ENCODE measurements around the gene SEPSECS. TPM values are rescaled to one million over a fixed set of nuclear protein-coding genes. Genes with fewer than 3 reads are reported as not detected.

The SEPSECS gene
- total RNA-seq, 1 donor, result 22.2 TPM

DNA sequence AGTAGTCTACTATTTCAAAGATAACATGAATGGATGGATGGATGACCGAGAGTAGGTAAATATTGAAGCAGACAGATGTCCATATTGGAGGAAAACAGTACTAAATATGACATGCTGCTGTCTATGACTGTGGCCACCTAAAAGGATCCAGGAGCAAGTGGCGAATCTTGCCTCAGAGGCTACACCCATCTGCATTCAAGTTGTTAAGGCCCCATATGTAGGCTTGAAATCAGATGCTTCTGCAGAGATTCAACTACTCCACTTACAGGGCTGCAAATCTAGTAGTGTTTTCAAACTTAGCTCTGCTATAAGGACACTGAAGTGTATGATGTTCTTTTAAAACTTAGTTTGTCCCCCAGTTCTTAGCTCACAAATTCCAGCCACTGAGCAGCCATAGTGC, 28.9 kb downstream of the SEPSECS start:
- H3K4me3 ChIP-seq (ENCODE audit: low read length), result no peak overlapping the region
- no peaks in the 10 kb centered on the region for H3K4me1 ChIP-seq (ENCODE audit: insufficient read depth, low read length)
- no peaks in the 10 kb centered on the region for H3K27me3 ChIP-seq (ENCODE audit: insufficient read depth, low read length)
- no peaks in the 10 kb centered on the region for H3K9me3 ChIP-seq (ENCODE audit: low read depth, low read length)

DNA sequence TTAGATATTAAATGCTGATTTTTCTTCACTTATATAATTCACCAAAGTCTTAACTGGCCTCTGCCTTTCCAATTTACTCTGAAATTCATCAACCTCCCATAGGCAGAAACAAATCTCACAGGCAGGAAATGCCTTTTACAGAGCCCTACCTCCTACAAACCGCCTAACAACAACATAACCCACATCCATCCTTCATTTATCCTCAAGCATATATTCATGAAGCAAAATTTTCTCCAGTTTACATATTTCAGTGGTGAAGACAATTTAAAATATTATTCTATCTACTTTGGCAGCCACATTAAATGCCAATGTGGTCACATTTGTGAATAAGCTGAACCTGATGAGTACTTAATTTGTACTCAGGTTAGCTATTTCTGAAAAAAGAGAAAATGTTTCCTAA, 30.3 kb downstream of the SEPSECS start:
- Histone ChIP-seq H3K27me3 (ENCODE audit: insufficient read depth, low read length) (no peaks in the 10 kb centered on the region), H3K4me3 (ENCODE audit: low read length) (no peak overlapping the region), H3K9me3 (ENCODE audit: low read depth, low read length) (no peaks in the 10 kb centered on the region), H3K4me1 (ENCODE audit: insufficient read depth, low read length) (no peaks in the 10 kb centered on the region)

DNA sequence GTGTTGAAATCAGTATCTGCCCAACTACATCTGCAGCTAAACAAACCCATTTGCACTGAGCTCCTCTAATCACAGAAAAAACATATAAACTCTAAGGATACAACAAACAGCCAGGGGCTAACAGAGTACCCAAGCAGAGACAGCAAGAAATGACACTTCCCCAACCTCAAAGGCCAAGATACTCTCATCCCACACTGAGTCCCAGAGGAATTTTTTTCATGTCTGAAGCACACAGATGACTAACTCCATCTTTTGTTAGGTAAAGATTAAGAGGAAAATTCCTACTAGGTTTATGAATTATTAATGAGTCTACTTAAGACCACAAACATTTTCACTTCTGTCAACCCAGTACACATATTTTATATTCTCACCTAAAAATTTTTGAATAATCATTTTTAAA, 31.6 kb downstream of the SEPSECS start:
- Histone ChIP-seq H3K4me1 (ENCODE audit: insufficient read depth, low read length) (no peaks in the 10 kb centered on the region), H3K27me3 (ENCODE audit: insufficient read depth, low read length) (no peaks in the 10 kb centered on the region), H3K4me3 (ENCODE audit: low read length) (no peak overlapping the region), H3K9me3 (ENCODE audit: low read depth, low read length) (no peaks in the 10 kb centered on the region)

DNA sequence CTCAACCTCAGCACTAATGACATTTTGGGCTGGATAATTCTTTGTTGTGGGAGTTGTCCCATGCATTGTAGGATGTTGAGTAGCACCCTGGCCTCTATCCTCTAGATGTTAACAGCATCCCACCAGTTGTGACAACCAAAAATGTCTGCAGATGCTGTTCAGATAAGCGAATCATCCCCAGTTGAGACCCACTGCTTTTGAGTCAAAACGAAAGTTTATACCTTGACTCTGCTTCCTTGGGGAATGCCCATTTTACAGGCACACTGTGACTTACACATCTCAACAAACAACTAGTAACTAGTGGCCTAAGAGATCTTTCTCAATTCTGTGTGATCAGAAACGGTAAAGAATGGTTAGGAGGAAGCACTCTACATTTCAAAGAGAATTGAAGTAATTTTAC, 37.0 kb downstream of the SEPSECS start:
- Histone ChIP-seq H3K27me3 (ENCODE audit: insufficient read depth, low read length) (no peaks in the 10 kb centered on the region), H3K4me3 (ENCODE audit: low read length) (no peak overlapping the region), H3K4me1 (ENCODE audit: insufficient read depth, low read length) (no peaks in the 10 kb centered on the region), H3K9me3 (ENCODE audit: low read depth, low read length) (no peaks in the 10 kb centered on the region)

- no peaks in the 10 kb centered on the region for H3K27me3 ChIP-seq (ENCODE audit: insufficient read depth, low read length)
- no peaks in the 10 kb centered on the region for H3K9me3 ChIP-seq (ENCODE audit: low read depth, low read length)
- no peak overlapping the region for H3K4me3 ChIP-seq (ENCODE audit: low read length)
- H3K4me1 ChIP-seq (ENCODE audit: insufficient read depth, low read length), result no peaks in the 10 kb centered on the region
Measured at GRCh38 chr4:25120146-25120940, 39.9 kb downstream of the SEPSECS start.

DNA sequence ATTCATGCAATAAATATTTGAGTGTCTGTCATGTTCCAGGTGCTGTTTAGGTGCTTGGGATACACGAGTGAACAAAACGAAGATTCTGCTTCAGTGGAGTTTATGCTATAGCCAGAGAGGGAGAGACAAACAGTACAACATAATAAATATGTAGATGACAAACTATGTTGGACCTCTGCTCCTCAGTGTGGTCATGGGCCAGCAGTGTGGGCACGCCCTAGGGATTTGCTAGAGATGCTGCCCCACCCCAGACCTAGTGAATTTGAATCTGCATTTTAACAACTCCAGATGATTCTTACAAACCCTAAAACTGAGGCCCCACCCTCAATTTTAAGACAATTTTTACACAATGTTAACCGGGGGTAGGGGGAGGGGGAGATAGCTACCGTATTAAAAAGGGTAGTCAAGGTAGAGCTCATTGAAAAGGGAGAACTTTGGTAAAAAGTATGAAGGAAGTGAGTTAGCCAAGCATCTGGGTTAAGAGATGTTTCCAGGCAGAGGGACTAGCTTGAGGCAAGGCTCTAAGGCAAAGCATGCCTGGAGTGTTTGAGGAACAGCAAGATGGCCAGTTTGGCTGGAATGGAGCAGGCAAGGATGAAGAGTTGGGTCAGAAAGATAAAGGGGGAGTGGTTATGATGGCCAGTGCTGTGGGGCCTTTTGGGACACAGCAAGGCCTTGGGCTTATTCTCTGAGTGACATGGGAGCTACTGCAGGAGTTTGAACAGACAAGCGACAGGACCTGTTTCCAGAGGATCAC, 42.4 kb downstream of the SEPSECS start:
- Histone ChIP-seq H3K9me3 (ENCODE audit: low read depth, low read length) (no peaks in the 10 kb centered on the region), H3K4me3 (ENCODE audit: low read length) (no peak overlapping the region), H3K27me3 (ENCODE audit: insufficient read depth, low read length) (no peaks in the 10 kb centered on the region), H3K4me1 (ENCODE audit: insufficient read depth, low read length) (no peaks in the 10 kb centered on the region)

DNA sequence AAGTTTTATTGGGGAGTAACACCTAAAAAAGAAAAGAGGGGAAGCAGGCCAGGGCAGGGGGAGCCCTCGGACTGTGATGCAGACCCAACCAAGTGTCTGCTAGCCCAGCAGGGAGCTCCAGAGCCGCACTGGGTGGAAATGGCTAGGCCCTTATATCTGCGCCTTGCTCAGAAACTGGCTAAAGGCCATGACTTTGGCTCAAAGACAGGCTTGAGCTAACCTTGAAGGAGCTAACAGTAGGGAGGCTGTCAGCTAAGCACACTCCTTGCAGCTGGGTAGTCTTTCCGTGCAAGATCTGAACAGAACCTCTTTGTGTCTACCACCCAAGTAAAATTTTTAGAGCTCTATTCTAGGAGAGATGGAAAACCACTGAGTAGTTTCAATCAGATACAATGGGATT, 43.0 kb downstream of the SEPSECS start:
- no peaks in the 10 kb centered on the region for H3K4me1 ChIP-seq (ENCODE audit: insufficient read depth, low read length)
- H3K27me3 ChIP-seq (ENCODE audit: insufficient read depth, low read length), result no peaks in the 10 kb centered on the region
- no peaks in the 10 kb centered on the region for H3K9me3 ChIP-seq (ENCODE audit: low read depth, low read length)
- no peak overlapping the region for H3K4me3 ChIP-seq (ENCODE audit: low read length)

- Histone ChIP-seq H3K9me3 (ENCODE audit: low read depth, low read length) (no peaks in the 10 kb centered on the region), H3K4me3 (ENCODE audit: low read length) (no peak overlapping the region), H3K4me1 (ENCODE audit: insufficient read depth, low read length) (no peaks in the 10 kb centered on the region), H3K27me3 (ENCODE audit: insufficient read depth, low read length) (no peaks in the 10 kb centered on the region)
Measured at GRCh38 chr4:25113915-25114904, 46.0 kb downstream of the SEPSECS start.

DNA sequence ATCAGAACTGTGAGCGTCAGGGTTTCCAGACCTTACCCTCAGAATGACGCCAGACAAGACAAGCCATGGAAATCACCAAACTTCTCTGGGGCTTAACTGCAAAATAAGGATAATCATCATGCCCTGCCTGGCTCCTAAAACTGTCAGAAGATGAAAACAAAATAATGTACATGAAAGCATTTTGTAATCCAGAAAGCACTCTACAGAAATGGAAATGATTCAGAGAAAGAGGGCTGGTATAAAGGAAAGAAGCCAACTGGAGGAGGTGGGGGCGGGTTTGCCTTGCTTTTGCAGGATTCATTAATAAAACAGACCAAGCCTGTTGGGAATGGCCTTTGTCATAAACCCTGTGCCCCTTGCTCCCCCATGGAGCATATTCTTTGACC, 47.3 kb downstream of the SEPSECS start:
- Histone ChIP-seq H3K4me1 (ENCODE audit: insufficient read depth, low read length) (no peaks in the 10 kb centered on the region), H3K27me3 (ENCODE audit: insufficient read depth, low read length) (no peaks in the 10 kb centered on the region), H3K9me3 (ENCODE audit: low read depth, low read length) (no peaks in the 10 kb centered on the region), H3K4me3 (ENCODE audit: low read length) (no peak overlapping the region)

DNA sequence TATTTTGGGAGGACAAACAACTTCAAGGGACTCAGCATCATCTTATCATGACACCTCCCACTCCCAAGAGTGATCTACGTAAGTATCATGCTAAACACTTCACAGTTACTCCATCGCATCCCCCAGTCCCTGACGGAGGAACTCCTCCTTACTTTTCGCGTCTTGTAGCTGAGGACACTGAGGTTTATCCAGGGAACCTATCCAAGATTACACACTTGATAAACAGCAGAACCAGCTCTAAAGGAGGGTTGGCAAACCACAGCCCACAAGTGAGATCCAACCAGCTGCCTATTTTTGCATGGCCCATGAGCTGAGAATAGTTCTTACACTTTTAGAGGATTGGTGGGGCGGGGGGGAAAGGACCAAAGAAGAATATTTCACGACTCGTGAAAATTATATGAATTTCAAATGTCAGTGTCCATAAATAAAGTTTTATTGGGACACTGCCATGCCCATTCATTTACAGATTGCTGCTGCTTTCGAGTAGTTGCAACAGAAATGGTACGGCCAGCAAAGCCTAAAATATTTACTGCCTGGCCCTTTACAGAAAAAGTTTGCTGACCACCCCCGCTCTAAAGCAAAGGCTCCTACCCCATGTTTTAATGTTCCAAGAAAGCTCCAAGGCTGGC, 47.8 kb downstream of the SEPSECS start:
- H3K27me3 ChIP-seq (ENCODE audit: insufficient read depth, low read length), result no peaks in the 10 kb centered on the region
- H3K4me1 ChIP-seq (ENCODE audit: insufficient read depth, low read length), result no peaks in the 10 kb centered on the region
- no peak overlapping the region for H3K4me3 ChIP-seq (ENCODE audit: low read length)

DNA sequence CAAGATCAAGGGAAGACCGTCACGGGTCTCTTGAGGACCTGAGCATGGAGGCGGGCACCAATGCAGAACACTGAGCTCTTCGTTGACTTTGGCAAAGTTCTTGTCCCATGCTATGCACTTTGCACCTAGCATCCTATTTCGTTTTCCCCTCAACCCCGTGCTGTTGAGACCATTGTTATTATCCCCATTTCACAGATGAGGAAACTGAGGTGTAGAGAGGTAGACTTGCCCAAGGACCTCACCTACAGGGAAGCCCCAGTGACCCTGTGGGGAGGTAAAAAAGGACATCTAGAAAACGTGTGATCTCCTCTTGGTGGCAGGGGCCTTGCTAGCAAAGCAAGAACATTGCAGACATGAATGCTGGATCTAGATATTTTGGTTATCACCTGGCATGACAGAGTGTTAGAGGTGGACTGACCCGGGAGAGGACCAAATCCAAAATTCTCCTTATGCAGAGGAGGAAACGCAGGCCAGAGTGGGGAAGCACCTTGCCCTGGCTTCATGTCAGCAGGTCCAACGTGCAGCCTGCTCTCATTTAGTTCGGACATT, 48.5 kb downstream of the SEPSECS start:
- Histone ChIP-seq H3K9me3 (ENCODE audit: low read depth, low read length) (no peaks in the 10 kb centered on the region), H3K4me1 (ENCODE audit: insufficient read depth, low read length) (no peaks in the 10 kb centered on the region), H3K4me3 (ENCODE audit: low read length) (no peak overlapping the region), H3K27me3 (ENCODE audit: insufficient read depth, low read length) (no peaks in the 10 kb centered on the region)

More for the DNA sequence above, 47.8 kb downstream of the SEPSECS start:
- H3K9me3 ChIP-seq (ENCODE audit: low read depth, low read length), result no peaks in the 10 kb centered on the region

GRCh38 chr4:25110527-25111329, 49.5 kb downstream of the SEPSECS start:
- H3K27me3 ChIP-seq (ENCODE audit: insufficient read depth, low read length), result no peaks in the 10 kb centered on the region
- H3K4me1 ChIP-seq (ENCODE audit: insufficient read depth, low read length), result no peaks in the 10 kb centered on the region
- H3K9me3 ChIP-seq (ENCODE audit: low read depth, low read length), result no peaks in the 10 kb centered on the region
- H3K4me3 ChIP-seq (ENCODE audit: low read length), result no peak overlapping the region

DNA sequence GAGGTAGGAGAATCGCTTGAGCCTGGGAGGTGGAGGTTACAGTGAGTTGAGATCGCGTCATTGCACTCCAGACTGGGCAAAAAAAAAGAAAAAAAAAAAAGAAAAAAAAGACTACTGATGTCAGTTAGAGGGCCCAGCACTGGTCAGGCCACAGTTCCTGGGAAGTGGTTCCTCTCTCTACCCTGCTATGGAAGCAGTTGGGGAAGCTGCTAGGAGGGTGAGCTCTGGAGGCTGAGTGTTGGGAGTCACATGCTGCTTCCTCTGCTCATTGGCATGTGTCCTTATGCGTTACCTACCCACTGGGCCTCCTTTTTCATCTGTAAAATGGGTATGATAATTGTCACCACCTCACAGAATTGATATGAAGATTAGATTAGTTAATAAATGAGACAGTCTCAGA, 50.7 kb downstream of the SEPSECS start:
- H3K4me1 ChIP-seq (ENCODE audit: insufficient read depth, low read length), result no peaks in the 10 kb centered on the region
- no peaks in the 10 kb centered on the region for H3K27me3 ChIP-seq (ENCODE audit: insufficient read depth, low read length)
- no peak overlapping the region for H3K4me3 ChIP-seq (ENCODE audit: low read length)
- H3K9me3 ChIP-seq (ENCODE audit: low read depth, low read length), result no peaks in the 10 kb centered on the region

- Histone ChIP-seq H3K4me1 (ENCODE audit: insufficient read depth, low read length) (no peaks in the 10 kb centered on the region), H3K9me3 (ENCODE audit: low read depth, low read length) (no peaks in the 10 kb centered on the region), H3K27me3 (ENCODE audit: insufficient read depth, low read length) (no peaks in the 10 kb centered on the region), H3K4me3 (ENCODE audit: low read length) (no peak overlapping the region)
Measured at GRCh38 chr4:25108556-25108955, 51.7 kb downstream of the SEPSECS start.

Measured in mononuclear cell (primary cell).